IMR-90 (cell line): Measurements from ENCODE around the gene LCE5A.

Experiments
- POLR2A ChIP-seq: IDR thresholded peaks from 2 replicates; pipeline ENCODE4 v1.6.1; 2012; ENCODE audit warnings: mild to moderate bottlenecking, low read depth, low read length
- RCOR1 ChIP-seq: IDR thresholded peaks from 2 replicates; pipeline ENCODE4 v1.6.1; 2012; ENCODE audit warnings: mild to moderate bottlenecking, low read length, improper control_type of control experiment; ENCODE audit not compliant: insufficient replicate concordance
- SMC3 ChIP-seq: fragments of 150-350 bp; IDR thresholded peaks from 2 replicates; pipeline ENCODE4 v1.6.1; 2016; ENCODE audit warnings: low read depth, mild to moderate bottlenecking, antibody characterized with exemption, low read length, moderate library complexity
- TF ChIP-seq, protein P1 (sequence below): conservative IDR thresholded peaks from 2 replicates; pipeline ENCODE4 v1.5.1; 2012; ENCODE audit warnings: mild to moderate bottlenecking, low read depth, low read length, improper control_type of control experiment

DNA sequence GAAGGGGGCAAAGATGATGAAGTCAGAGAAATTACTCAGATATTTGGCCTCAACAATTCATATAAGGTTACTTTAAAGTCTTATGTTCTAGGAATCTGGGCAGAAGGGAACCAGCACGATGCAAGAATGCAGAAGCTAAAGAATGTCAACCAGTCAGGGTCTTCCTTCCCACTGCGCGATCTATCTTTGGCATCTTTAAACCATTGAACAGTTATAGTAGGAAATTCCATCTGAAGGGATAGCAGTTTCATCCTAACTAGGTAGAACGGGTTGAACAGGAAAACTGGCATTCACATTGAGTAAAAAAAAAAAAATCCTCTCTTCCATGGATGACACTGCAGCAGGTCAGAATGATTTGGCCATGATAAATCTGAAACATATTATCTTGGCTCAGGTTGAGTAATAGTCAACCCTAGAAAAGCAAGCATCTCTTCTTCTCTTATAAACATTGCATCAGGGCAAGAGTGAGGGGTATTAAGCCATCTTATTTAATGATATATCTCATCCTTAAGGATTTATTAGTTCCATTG lies 10.0 kb downstream of the LCE5A start:
- TF ChIP-seq, protein P1, sequence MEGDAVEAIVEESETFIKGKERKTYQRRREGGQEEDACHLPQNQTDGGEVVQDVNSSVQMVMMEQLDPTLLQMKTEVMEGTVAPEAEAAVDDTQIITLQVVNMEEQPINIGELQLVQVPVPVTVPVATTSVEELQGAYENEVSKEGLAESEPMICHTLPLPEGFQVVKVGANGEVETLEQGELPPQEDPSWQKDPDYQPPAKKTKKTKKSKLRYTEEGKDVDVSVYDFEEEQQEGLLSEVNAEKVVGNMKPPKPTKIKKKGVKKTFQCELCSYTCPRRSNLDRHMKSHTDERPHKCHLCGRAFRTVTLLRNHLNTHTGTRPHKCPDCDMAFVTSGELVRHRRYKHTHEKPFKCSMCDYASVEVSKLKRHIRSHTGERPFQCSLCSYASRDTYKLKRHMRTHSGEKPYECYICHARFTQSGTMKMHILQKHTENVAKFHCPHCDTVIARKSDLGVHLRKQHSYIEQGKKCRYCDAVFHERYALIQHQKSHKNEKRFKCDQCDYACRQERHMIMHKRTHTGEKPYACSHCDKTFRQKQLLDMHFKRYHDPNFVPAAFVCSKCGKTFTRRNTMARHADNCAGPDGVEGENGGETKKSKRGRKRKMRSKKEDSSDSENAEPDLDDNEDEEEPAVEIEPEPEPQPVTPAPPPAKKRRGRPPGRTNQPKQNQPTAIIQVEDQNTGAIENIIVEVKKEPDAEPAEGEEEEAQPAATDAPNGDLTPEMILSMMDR, result no peak
- TF ChIP-seq POLR2A (no peak), RCOR1 (no peak), SMC3 (no peak)
